HT-29 (cell line): ENCODE data around the gene PLIN3. TPM values are rescaled to one million over a fixed set of nuclear protein-coding genes. Genes with fewer than 3 reads are reported as not detected.

ENCODE experiments used
- total RNA-seq: library from RNA; depleted of rRNA; stranded (reverse); fragments of >200 nt; shearing (Covaris generic); gene quantifications from 2 replicates; pipeline ENCODE4 v1.2.3, GENCODE V29; 2014; rRNA removed

Gene PLIN3
- total RNA-seq, 1 experiment from 2014 or later, result 70.9 TPM

Other genes with a start within 250 kb of the PLIN3 start
- gene TNFAIP8L1, start 228.2 kb downstream of the PLIN3 start, total RNA-seq, result 6.3 TPM in 2 replicates
- gene MYDGF, start 197.3 kb downstream of the PLIN3 start, total RNA-seq, result 139 and 152 TPM in 2 replicates
- 72.8 and 74.3 TPM in 2 replicates for gene DPP9, start 143.8 kb downstream of the PLIN3 start, total RNA-seq
- 17.8 and 22.2 TPM in 2 replicates for gene FEM1A, start 75.9 kb downstream of the PLIN3 start, total RNA-seq
- 3.9 and 4.0 TPM in 2 replicates for gene TICAM1, start 36.0 kb downstream of the PLIN3 start, total RNA-seq
- not detected in 2 replicates for gene ARRDC5, start 35.2 kb upstream of the PLIN3 start, total RNA-seq
- gene UHRF1, start 41.8 kb upstream of the PLIN3 start, total RNA-seq, result 93.3 and 95.9 TPM in 2 replicates
- gene KDM4B, start 101.4 kb upstream of the PLIN3 start, total RNA-seq, result 7.2 and 7.8 TPM in 2 replicates